ENCODE measurements around the gene RABIF. TPM values are rescaled to one million over a fixed set of nuclear protein-coding genes. Genes with fewer than 3 reads are reported as not detected.

RABIF gene
- total and polyA plus RNA-seq, 10 of the 15 experiments (the other 5 are each of a cell fraction or from before 2014, with no cell fraction given): 4.7 to 18.2 (median 8.8) TPM

GRCh38 chr1:202901555-202901954 is 12.6 kb upstream of the RABIF start:
- Histone ChIP-seq H3K4me1 (ENCODE audit: control insufficient read depth, insufficient read depth, low read length) (no peaks in the 10 kb centered on the region), H3K4me2 (ENCODE audit: control insufficient read depth, insufficient read depth) (no peak overlapping the region), H3K27ac (ENCODE audit: control insufficient read depth, insufficient read depth) (no peak overlapping the region), H3K4me3 (no peak overlapping the region), H2AFZ (ENCODE audit: control insufficient read depth, low read depth, low read length) (no peak overlapping the region), H3K27me3 (replicated peaks in 1 of 2; ENCODE audit: control insufficient read depth in 2 of 2, insufficient read depth in 2 of 2, low read length in 1 of 2) (no peaks in the 10 kb centered on the region), H3K9me3 (replicated peaks; ENCODE audit: control insufficient read depth, insufficient read depth, low read length) (no peaks in the 10 kb centered on the region), H3K79me2 (ENCODE audit: control insufficient read depth, insufficient read depth, low read length) (no peaks in the 10 kb centered on the region), H3K36me3 (ENCODE audit: control insufficient read depth in 2 of 2, insufficient read depth in 2 of 2, low read length in 1 of 2) (peaks cover 0 to 18% of the 10 kb centered on the region in 2 experiments; a peak in 2 of 4 replicates), H4K20me1 (ENCODE audit: control insufficient read depth, insufficient read depth) (no peaks in the 10 kb centered on the region), H3K9ac (ENCODE audit: control insufficient read depth, insufficient read depth, low read length) (no peak overlapping the region)
- no TSS peak for BruUV-seq (replicated peaks)
- intact Hi-C loops (cut with micrococcal nuclease; ENCODE audit: unreplicated experiment) (no loop called here), in situ Hi-C loops (cut with MboI) (no loop called here)
- CTCF ChIA-PET: no interaction called here
- 94% methylated on average over 4 of the region's 4 CpGs for WGBS (ENCODE audit: insufficient coverage, insufficient replicate concordance, low lambda C conversion rate, missing lambda C conversion rate)
- ATAC-seq (no peak), DNase-seq (ENCODE audit: low read depth, low spot score) (no peak), FAIRE-seq (no peak)
- POLR2A ChIA-PET: no interaction called here
- SMC1A ChIA-PET (ENCODE audit: uncharacterized antibody, unreplicated experiment): interaction anchor here (1.3 kb wide), 1 partner anchor 15 kb away, joined by 5 read pairs; no protein-coding TSS in a partner anchor
- no peak for TF ChIP-seq RCOR1 (conservative IDR thresholded peaks at IDR 0.05; ENCODE audit: low read depth, low read length)
- TF ChIP-seq DPF2 (IDR thresholded peaks at IDR 0.05): no peak
- no peak for TF ChIP-seq NRF1 (conservative IDR thresholded peaks at IDR 0.05; ENCODE audit: low read depth, low read length)
- TF ChIP-seq SUZ12 (IDR thresholded peaks at IDR 0.05; ENCODE audit: unreplicated experiment): no peak
- no peak for TF ChIP-seq ZBTB40 (IDR thresholded peaks at IDR 0.05; ENCODE audit: borderline replicate concordance)
- TF ChIP-seq REST (IDR thresholded peaks at IDR 0.05; ENCODE audit: low read depth, low read length): no peak
- no peak for TF ChIP-seq NFYA (IDR thresholded peaks at IDR 0.05; ENCODE audit: borderline replicate concordance, low read depth, low read length)
- no peak for TF ChIP-seq ZNF592 (IDR thresholded peaks at IDR 0.05)
- TF ChIP-seq KAT2A (conservative IDR thresholded peaks at IDR 0.05; ENCODE audit: control insufficient read depth, low read depth, low read length): no peak
- no peak for TF ChIP-seq TBL1XR1 (IDR thresholded peaks at IDR 0.05; ENCODE audit: low read depth, low read length)
- RAD21 ChIA-PET (ENCODE audit: unreplicated experiment): no interaction called here

All from GM12878 (cell line).